Brain microvascular endothelial cell (primary cell): ENCODE data around the gene ITGB1.

Experiments
- DNase-seq: peaks from one replicate; pipeline ENCODE4 v3.0.0-alpha.2; 2020
- H3K27ac ChIP-seq: fragments of 250-450 bp; sonication (Bioruptor Pico); 2 replicates; pipeline ENCODE4 v1.5.1; 2020; ENCODE audit warnings: mild to moderate bottlenecking, moderate library complexity
- H3K27me3 ChIP-seq: fragments of 250-450 bp; sonication (Bioruptor Pico); replicated peaks from 2 replicates; pipeline ENCODE4 v1.5.1; 2020; ENCODE audit warnings: mild to moderate bottlenecking
- H3K36me3 ChIP-seq: fragments of 250-450 bp; sonication (Bioruptor Pico); replicated peaks from 2 replicates; pipeline ENCODE4 v1.5.1; 2020; ENCODE audit warnings: mild to moderate bottlenecking
- H3K4me3 ChIP-seq: 2 replicates; pipeline ENCODE4 v1.5.1; 2011; ENCODE audit warnings: low read depth, mild to moderate bottlenecking, control low read depth, low read length, moderate library complexity
- in situ Hi-C: cut with HindIII; loops from 2 replicates; pipeline ENCODE4 v1.10.0; 2017; ENCODE audit warnings: low sequenced_read_pairs, low pct_ligation_motif_present
- TF ChIP-seq, protein P1 (sequence below): IDR thresholded peaks from 2 replicates; pipeline ENCODE4 v1.5.1; 2011; ENCODE audit warnings: low read depth, mild to moderate bottlenecking, moderate library complexity, low read length, control low read depth, inconsistent platforms; ENCODE audit errors: missing control alignments

The ITGB1 gene

DNA sequence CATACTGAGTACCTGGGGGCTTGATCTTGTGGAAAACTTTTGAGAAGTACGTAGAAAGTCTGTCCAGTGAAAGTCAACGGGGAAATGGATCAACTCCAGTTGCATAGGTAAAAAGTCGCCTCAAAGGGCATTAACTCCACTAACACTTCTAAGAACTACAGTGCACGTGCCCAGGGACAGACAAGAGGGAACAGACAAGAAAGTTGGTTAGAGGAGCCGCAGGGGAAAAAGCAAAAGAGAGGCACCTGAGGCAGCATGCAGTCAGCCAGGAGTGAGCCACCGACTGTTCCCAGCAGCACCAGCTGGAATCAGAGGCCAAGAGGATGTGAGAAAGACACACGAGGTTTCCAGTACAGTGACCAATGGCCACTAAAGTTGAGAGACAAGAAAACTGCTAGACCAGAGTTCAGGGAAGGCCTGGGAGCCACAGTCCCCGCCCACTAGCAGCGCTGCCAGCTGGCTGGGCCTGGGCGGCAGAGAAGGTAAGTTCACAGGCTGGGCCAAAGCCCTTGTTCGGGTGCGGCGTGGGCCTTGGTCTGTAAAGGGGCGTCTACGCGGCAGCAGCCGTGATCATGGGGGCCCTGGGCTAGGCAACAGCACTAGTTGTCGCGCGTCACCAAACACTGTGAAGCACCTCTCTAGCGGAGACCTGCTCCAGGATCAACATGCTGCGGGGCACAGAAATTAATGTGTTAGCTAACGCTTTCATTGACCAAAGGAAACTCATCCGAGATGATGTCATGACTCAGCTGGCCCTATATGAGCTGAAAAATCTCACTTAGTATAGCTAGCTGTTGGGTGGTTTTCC lies 14.0 kb downstream of the ITGB1 start:
- Histone ChIP-seq H3K27me3 (no peaks in the 10 kb centered on the region), H3K27ac (no peak overlapping the region), H3K4me3 (no peak overlapping the region), H3K36me3 (peaks cover 17% of the 10 kb centered on the region)
- TF ChIP-seq, protein P1, sequence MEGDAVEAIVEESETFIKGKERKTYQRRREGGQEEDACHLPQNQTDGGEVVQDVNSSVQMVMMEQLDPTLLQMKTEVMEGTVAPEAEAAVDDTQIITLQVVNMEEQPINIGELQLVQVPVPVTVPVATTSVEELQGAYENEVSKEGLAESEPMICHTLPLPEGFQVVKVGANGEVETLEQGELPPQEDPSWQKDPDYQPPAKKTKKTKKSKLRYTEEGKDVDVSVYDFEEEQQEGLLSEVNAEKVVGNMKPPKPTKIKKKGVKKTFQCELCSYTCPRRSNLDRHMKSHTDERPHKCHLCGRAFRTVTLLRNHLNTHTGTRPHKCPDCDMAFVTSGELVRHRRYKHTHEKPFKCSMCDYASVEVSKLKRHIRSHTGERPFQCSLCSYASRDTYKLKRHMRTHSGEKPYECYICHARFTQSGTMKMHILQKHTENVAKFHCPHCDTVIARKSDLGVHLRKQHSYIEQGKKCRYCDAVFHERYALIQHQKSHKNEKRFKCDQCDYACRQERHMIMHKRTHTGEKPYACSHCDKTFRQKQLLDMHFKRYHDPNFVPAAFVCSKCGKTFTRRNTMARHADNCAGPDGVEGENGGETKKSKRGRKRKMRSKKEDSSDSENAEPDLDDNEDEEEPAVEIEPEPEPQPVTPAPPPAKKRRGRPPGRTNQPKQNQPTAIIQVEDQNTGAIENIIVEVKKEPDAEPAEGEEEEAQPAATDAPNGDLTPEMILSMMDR: no peak
- in situ Hi-C loops: no loop called here
- DNase-seq: no peak

DNA sequence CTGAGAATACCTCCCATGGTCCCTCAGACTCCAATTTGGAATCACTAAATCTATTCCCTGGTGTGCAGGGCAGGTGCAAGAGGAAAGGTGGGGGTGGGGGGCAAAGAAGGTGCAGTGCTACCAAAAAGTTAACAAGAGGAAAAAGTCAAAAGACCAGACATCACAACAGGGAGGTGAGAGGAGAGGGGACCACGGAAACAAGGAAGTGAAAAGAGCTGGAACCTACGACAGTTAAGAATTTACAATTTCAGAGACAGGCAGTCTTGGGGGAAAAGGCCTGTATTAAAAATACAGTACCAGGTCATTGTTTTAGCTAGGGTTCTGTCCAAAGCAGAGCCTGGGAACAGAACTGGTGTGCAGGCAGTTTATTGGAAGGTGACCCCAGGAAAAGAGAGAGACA lies 14.6 kb downstream of the ITGB1 start:
- Histone ChIP-seq H3K4me3 (no peak overlapping the region), H3K36me3 (peaks cover 21% of the 10 kb centered on the region), H3K27me3 (no peaks in the 10 kb centered on the region), H3K27ac (no peak overlapping the region)
- no peak for DNase-seq
- in situ Hi-C loops: no loop called here
- TF ChIP-seq, protein P1: no peak

DNA sequence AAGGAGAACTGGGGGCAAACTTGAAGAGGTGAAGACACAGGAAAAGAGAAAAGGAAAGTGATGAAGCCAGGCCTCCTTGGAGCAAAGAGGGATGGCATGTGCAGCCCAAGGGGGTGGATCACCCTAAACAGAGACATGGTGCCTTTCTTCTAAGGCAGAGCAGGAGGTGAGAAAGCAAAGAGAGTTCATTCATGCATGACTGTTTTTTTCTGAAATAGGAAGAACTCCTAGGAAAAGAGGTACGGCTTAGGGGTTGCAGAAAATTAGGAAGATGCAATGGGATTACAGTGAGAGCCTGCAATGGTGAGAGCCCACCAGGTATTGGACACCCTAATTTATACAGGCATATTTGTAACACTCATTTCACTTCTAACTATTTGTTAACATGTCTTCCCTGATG lies 15.9 kb downstream of the ITGB1 start:
- Histone ChIP-seq H3K27ac (no peak overlapping the region), H3K4me3 (no peak overlapping the region), H3K36me3 (peaks cover 21% of the 10 kb centered on the region), H3K27me3 (no peaks in the 10 kb centered on the region)
- TF ChIP-seq, protein P1: no peak
- DNase-seq: no peak
- in situ Hi-C loops: no loop called here

DNA sequence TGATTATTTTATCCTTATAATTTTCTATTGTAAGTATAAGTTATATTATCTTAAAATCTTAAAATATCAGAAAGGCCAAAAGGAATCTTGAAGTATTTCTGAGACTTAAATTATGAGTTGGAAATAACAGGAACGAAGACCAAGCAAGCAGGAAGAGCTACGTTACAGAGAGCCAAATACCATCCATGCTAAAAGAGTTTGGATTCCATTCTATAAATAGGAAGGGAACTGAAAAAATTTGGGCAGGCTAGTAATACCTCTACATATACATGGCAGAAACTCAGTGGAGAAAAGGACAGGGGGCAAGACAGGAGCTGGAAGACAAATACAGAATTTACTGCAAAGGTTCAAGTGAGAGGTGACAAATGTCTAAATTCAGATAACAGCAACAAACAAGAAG lies 16.7 kb downstream of the ITGB1 start:
- in situ Hi-C loops: no loop called here
- DNase-seq: no peak
- TF ChIP-seq, protein P1: no peak
- H3K27me3 ChIP-seq: no peaks in the 10 kb centered on the region
- peaks cover 21% of the 10 kb centered on the region for H3K36me3 ChIP-seq
- H3K27ac ChIP-seq: no peak overlapping the region
- no peak overlapping the region for H3K4me3 ChIP-seq

DNA sequence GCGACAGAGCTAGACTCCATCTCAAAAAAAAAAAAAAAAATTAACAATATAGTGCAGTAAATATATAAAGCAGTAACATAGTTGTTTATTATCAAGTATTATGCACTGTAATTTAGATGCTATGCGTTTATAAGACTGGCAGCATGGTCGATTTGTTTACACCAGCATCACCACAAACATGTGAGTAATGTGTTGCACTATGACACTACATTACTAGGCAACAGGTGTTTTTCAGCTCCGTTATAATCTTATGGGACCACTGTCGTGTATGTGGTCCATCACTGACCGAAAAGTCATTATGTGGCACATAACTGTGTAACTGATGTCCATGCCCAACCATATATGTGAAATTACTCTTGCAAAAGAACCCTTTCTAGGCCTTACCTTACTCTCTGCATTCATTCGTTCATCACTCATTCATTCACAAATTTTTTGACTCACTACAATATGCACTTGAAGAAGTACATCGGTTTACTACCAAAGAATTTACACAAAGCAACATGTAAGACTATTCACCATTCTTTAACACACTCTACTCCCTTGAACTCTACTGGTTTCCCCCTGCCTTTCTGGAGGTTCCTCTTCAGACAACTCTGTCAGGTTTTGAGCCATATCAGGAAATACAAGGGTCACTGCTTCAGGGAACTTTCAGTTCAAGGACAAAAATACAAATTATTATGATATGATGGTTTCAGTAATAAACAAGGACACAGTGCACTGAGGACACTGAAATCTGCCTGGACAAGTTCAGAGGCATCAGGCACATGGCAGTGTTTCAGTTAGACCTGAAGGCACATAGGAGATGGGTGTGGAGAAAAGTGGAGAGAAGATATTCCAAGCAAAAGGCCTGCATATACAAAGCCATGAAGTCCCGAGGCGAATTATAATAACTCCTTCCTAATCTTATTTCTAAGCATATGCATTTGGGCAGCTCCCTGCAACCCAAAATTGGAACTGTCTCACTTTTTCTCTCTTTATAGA lies 17.4 kb downstream of the ITGB1 start:
- no peak for DNase-seq
- no peak overlapping the region for H3K4me3 ChIP-seq
- peaks cover 25% of the 10 kb centered on the region for H3K36me3 ChIP-seq
- TF ChIP-seq, protein P1: no peak
- in situ Hi-C loops: no loop called here
- H3K27ac ChIP-seq: no peak overlapping the region
- H3K27me3 ChIP-seq: no peaks in the 10 kb centered on the region
